Right ventricle myocardium inferior (tissue), 1 donor: ENCODE results near the gene PDF. TPM values are rescaled to one million over a fixed set of nuclear protein-coding genes. Genes with fewer than 3 reads are reported as not detected.

Experiments used
- ATAC-seq: fragments of 200-7000 bp; cut with Tn5 transposase; one replicate; pipeline ENCODE4 v1.9.1; 2020; ENCODE audit warnings: mild to moderate bottlenecking, moderate library complexity
- DNase-seq: peaks from one replicate; pipeline ENCODE4 v3.0.0; 2021; ENCODE audit errors: missing footprints
- intact Hi-C: fragments of 100-400 bp; cut with DNase I; formaldehyde crosslinking; loops from one replicate; pipeline ENCODE4 v1.11.0; 2022
- total RNA-seq: library from RNA; stranded (reverse); fragmentation: NEBNext Ultra II Directional; extraction: Animal tissue kit (Norgen Biotek cat#: 25700); gene quantifications from one replicate; pipeline ENCODE4 v1.2.1, GENCODE V29; 2021
- donor health status: DM: no; HTN: yes; CAD: no; lungs with severe emphysema.

Gene PDF
- total RNA-seq, 1 donor from 2014 or later = 5.2 TPM

DNA sequence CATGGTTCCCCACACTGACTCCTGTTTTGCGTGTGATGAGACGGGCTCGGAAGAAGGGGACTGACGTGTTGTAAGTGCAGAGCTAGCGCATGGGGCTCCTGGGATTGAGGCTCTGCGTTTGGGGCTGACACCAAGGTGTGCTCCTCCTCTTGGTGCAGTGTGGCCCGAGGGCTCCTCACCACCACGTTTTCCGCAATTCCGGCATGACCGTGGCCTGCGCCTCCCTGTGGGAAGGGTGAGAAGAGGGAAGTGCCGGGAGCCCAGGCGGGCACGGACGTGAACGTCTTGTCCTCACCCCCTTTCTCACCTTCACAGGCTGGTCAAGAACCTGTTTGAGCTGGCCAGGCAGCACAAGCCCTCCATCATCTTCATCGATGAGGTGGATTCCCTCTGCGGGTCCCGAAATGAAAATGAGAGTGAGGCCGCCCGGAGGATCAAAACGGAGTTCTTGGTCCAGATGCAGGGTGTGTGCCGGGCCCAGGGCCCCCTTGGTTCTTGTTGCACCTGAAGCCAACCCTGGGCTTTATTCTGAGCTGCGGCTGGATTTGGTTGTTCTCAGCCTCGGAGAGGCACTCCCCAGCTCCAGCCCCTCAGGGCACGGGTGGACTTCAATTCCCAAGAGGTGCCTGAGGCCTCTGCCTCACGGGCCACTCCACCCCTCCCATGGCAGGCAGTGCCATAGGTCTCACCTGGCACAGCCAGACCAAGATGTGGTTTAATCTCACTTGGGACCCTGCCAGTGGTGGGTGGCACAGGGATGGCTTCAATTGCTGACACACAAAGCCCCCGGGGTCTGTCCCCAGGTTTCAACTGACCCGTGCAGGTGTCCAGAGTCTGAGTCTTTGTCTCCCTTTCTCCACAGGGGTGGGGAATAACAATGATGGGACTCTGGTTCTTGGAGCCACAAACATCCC, 10.3 kb downstream of the PDF start:
- no peak for DNase-seq

GRCh38 chr16:69319381-69319780, 11.0 kb downstream of the PDF start:
- no peak for ATAC-seq
- intact Hi-C loops = no loop called here

More for the DNA sequence above, 10.3 kb downstream of the PDF start:
- no peak for ATAC-seq
- intact Hi-C loops = no loop called here

GRCh38 chr16:69318911-69319289, 11.5 kb downstream of the PDF start:
- DNase-seq (no peak), ATAC-seq (no peak)
- intact Hi-C loops = no loop called here

More at GRCh38 chr16:69319381-69319780, 11.0 kb downstream of the PDF start:
- DNase-seq = no peak

- no peak for DNase-seq
- intact Hi-C loops = no loop called here
- no peak for ATAC-seq
Measured at GRCh38 chr16:69318177-69318910, 12.0 kb downstream of the PDF start.

DNA sequence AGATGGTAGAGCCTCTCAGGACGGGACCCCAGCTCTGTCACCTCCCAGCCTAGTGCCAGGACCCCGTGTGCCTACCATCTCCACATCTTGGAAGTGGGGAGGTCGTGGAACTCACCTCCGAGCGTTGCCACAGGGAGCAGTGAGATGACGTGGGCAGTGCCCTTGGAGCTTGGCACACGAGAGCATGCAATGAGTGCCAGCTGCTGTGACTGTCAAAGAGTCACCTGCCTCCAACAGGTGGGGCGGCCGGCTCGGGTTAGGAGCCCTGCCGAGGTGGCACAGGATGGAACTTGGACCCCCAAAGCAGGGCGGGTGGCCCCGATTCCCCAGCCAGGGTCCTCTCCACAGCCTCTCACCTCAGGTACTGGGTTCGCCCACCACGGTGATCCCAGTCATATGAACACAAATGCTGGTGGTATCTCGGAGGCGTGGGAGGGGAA, 13.8 kb downstream of the PDF start:
- ATAC-seq = no peak
- no peak for DNase-seq
- intact Hi-C loops = no loop called here

DNA sequence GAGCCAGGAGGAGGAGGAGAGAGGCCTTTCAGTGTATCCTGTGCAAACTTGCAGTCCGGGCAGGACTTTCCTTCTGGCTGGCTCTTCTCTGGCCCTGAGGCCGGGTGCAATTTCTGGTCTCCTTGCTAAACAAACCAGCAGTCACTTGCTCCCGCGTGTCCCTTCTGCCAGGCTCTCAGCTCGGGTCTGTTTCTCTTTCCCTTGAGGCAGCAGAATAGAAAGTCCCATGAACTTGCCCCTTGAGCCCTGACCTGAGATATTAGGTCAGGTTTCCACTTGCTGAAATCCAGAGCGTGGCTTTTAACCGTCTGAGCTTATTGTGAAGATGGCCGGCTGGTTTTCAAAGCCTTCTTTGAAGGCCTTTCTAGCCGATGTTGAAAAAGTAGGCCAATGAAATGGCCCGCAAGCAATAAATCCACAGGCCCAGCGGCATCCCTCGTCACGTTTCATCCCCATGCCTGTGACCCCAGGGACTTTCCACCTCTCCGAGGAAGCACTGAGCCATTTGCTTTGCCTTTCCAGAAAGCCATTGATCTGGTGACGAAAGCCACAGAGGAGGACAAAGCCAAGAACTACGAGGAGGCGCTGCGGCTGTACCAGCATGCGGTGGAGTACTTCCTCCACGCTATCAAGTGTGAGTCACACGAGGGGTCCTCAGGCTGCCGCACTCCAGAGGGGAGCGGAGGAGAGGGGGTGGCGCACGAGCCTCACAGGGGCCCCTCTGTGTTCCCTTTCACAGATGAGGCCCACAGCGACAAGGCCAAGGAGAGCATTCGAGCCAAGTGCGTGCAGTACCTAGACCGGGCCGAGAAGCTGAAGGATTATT, 14.7 kb downstream of the PDF start:
- intact Hi-C loops = no loop called here
- DNase-seq (no peak), ATAC-seq (no peak)

DNA sequence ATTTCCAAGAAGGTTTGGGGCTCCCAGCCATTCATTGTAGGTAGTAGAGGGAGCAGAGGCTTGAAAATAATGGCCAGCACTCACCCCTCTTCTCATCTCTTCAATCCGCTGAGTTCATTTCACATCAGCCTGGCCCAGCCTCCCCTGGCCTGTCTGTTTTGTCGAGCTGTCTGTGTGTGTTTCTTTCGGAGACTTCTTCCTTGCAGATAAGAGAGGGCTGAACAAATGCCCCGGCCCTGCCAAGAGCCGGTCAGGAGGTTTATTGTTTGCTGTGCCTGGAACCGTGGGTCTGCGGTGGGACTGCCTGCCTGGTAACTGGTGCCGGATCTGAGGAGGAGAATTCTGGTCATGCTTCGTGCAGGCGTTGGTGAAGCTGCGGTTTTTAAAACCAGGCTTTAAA, 15.9 kb downstream of the PDF start:
- intact Hi-C loops = no loop called here
- ATAC-seq (no peak), DNase-seq (no peak)

DNA sequence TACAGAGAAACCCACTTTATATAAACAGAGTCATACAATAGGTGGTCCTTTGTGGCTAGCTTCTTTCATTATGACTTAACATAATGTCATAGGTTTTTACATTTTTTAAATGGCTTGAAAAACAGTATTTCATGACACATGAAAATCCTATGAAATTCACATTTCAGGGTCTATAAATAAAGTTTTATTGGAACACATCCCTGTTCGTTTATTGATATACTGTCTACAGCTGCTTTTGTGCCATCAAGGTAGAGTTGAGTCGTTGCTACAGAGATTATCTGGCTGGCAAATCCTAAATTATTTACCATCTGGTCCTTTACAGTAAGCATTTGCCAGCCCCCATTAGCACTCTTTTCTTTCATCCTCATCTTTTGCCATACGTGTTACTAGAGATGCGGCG, 16.9 kb downstream of the PDF start:
- ATAC-seq = no peak
- DNase-seq = no peak
- intact Hi-C loops = no loop called here

DNA sequence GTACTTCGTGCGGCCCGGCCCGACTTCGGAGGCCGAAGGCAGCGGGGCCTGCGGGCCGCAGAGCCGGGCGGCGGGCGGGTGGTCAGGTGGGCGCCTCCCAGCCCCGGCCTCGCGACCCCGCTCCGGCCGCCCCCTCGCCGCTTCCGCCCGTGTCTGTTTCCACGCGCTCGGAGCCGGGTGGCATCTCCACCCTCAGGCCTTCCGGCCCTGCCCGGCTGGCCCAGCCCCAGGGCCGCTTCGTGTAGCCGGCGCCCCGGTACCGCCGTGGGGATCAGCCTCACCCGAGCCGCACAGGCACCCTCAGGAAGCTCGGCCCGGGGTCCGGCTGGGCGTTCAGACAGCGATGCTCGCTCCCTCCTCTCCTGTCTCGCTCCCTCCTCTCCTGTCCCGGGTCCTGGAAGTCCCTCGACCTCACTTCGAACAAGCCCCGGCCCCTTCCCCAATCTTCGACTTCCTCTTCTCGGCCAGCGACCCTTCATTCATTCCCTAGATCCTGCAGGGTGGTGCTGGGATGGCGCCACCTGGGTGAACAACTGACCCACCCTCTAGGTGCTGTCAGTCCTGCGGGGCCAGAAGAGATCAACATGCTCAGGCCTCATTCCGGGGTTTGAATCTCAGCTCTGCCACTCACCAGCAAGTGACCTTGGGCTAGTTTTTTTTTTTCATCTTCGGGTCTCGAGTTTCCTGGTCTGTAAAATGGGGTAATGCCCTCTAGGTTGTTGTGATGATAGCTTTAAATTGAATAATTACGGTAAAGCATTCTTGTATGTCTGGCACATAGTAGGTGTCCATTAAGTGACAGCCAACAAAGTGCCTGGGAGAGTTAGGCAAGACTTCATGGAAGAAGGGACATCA, 18.6 kb downstream of the PDF start:
- DNase-seq (peak; percentile 79), ATAC-seq (peak; percentile 35)
- intact Hi-C loops = no loop called here

- peak; percentile 97 for ATAC-seq
- peak; percentile 98 for DNase-seq
- intact Hi-C loops = no loop called here
Measured at GRCh38 chr16:69310653-69311532, 19.5 kb downstream of the PDF start, which contains the start of gene VPS4A. VPS4A (plus strand) TSS chr16:69311350; CDS start chr16:69311512, 162 bp downstream.

GRCh38 chr16:69309316-69309715, 21.1 kb downstream of the PDF start:
- intact Hi-C loops = no loop called here
- no peak for DNase-seq
- ATAC-seq = no peak

- no peak for ATAC-seq
- no peak for DNase-seq
- intact Hi-C loops = no loop called here
Measured at GRCh38 chr16:69307856-69308255, 22.5 kb downstream of the PDF start.

GRCh38 chr16:69307091-69307490, 23.3 kb downstream of the PDF start:
- no peak for DNase-seq
- no peak for ATAC-seq
- intact Hi-C loops = no loop called here

DNA sequence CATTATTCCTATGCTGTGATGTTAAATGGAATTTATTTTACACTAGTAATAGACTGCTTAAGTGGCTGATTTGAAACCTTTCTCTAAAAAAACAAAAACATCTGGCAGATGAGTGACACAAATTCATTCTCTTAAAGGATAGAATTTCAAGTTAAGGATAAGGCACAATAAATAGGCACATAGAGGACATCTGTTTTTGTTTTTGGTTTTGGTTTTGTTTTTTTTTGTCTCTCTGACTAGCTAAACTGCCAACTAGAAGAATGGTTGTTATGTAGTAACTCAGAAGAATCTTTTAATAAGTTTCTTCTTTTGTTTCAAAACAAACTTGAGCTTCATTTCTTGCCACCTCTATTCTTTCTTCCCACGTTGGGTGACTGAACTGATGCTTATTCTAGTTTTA, 24.4 kb downstream of the PDF start:
- no peak for DNase-seq
- ATAC-seq = no peak
- intact Hi-C loops = no loop called here

- no peak for ATAC-seq
Measured at GRCh38 chr16:69302301-69302700, 28.1 kb downstream of the PDF start.

DNA sequence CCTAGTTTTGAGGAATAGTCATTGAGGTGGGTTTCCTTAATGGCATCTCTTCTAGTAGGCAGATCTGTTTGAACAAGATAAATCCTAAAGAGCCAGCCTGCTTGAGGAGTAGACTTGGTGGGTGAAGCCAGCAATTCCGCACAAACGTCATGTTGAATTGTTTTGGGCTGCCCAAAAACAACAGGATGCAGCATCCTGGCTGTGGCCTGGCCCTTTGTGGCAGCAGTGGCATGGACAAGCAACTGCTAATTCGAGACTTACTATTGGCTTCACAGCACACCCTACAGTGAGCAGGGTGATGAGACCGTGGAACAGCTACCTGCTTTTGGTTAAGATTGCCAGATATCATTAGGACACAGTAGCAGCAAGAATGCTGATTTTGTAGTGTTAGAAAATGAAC, 28.5 kb downstream of the PDF start:
- intact Hi-C loops = no loop called here
- ATAC-seq (no peak), DNase-seq (no peak)

More at GRCh38 chr16:69302301-69302700, 28.1 kb downstream of the PDF start:
- no peak for DNase-seq
- intact Hi-C loops = no loop called here

- DNase-seq = no peak
- intact Hi-C loops = no loop called here
- no peak for ATAC-seq
Measured at GRCh38 chr16:69301187-69301586, 29.2 kb downstream of the PDF start.
